Thyroid gland (tissue), 4 donors: Measurements from ENCODE around the gene C22orf42.
"Not testable (repeated sequence)": the region's sequence is repeated elsewhere in the genome, so short reads cannot be mapped to it uniquely, and the experiment has no call there.

Experiments used
- CTCF ChIP-seq, 6 experiments: fragments of 200-600 bp in 3 of 6; fragments of 450-650 bp in 3 of 6; sonication (generic) in 3 of 6; IDR thresholded peaks; one replicate each; pipeline ENCODE4 v1.5.1; 2016 to 2019; ENCODE audit warnings: antibody characterized with exemption in 6 of 6, mild to moderate bottlenecking in 2 of 6, inconsistent platforms in 1 of 6, moderate library complexity in 1 of 6
- POLR2A ChIP-seq, 2 donors: fragments of 450-650 bp; IDR thresholded peaks; one replicate each; pipeline ENCODE4 v1.6.1; 2017; ENCODE audit warnings: antibody characterized with exemption in 2 of 2, mild to moderate bottlenecking in 2 of 2, moderate library complexity in 1 of 2

GRCh38 chr22:32137731-32138324 is 21.3 kb downstream of the C22orf42 start:
- TF ChIP-seq CTCF, POLR2A (IDR thresholded peaks at IDR 0.05): not testable (repeated sequence)
